Caco-2 (cell line): ENCODE data around the gene OR10K2. TPM values are rescaled to one million over a fixed set of nuclear protein-coding genes. Genes with fewer than 3 reads are reported as not detected.

Source experiments
- Bru-seq: library from RNA; stranded (reverse); fragments of 400-500 nt; gene quantifications from one replicate; lab custom pipeline; 2021; lab: Mats Ljungman, UMichigan
- BruChase-seq, 2 experiments: library from RNA; stranded (reverse); fragments of 400-500 nt; gene quantifications; one replicate each; lab custom pipeline; 2021; lab: Mats Ljungman, UMichigan
- BruUV-seq: library from RNA; stranded (reverse); fragments of 400-500 nt; replicated peaks from 2 replicates; lab custom pipeline; 2021; lab: Mats Ljungman, UMichigan
- CTCF ChIA-PET: fragments of 300-600 bp; sonication (Branson Sonifier 250); formaldehyde crosslinking; loops from one replicate; lab custom pipeline; 2022; ENCODE audit warnings: antibody characterized with exemption; lab: Charles Lee
- POLR2A ChIA-PET: fragments of 300-600 bp; sonication (Branson Sonifier 250); formaldehyde crosslinking; loops from one replicate; lab custom pipeline; 2022; ENCODE audit warnings: antibody characterized with exemption; lab: Charles Lee
- DNase-seq, 2 experiments: peaks; one replicate each; pipeline versions ENCODE4 v3.0.0 to v3.0.0-alpha.2; 2020 to 2022
- H3K27me3 ChIP-seq: replicated peaks from 2 replicates; pipeline ENCODE4 v1.6.0; 2011; ENCODE audit warnings: low read length; ENCODE audit not compliant: control insufficient read depth, insufficient read depth
- H3K36me3 ChIP-seq: 2 replicates; pipeline ENCODE4 v1.5.1; 2011; ENCODE audit warnings: low read length; ENCODE audit not compliant: control insufficient read depth, insufficient read depth
- H3K4me1 ChIP-seq: fragments of 250-450 bp; sonication (Bioruptor Pico); 2 replicates; pipeline ENCODE4 v1.5.1; 2020; ENCODE audit warnings: mild to moderate bottlenecking
- H3K4me3 ChIP-seq: 2 replicates; pipeline ENCODE4 v1.5.1; 2011; ENCODE audit warnings: low read depth, mild to moderate bottlenecking, control low read depth, low read length
- H3K9me3 ChIP-seq: fragments of 250-450 bp; sonication (Bioruptor Pico); 2 replicates; pipeline ENCODE4 v1.5.1; 2020; ENCODE audit warnings: mild to moderate bottlenecking, moderate library complexity
- H3K27ac Mint-ChIP-seq: one replicate; pipeline ENCODE4 v1.8.0; 2022; ENCODE audit warnings: mixed read lengths; ENCODE audit not compliant: unreplicated experiment
- H3K27me3 Mint-ChIP-seq: one replicate; pipeline ENCODE4 v1.8.0; 2022; ENCODE audit warnings: mixed read lengths; ENCODE audit not compliant: insufficient read depth, unreplicated experiment
- H3K36me3 Mint-ChIP-seq: one replicate; pipeline ENCODE4 v1.8.0; 2022; ENCODE audit warnings: mild to moderate bottlenecking, mixed read lengths; ENCODE audit not compliant: insufficient read depth, unreplicated experiment
- H3K4me1 Mint-ChIP-seq: one replicate; pipeline ENCODE4 v1.8.0; 2022; ENCODE audit warnings: low read depth, mixed read lengths; ENCODE audit not compliant: unreplicated experiment
- H3K4me3 Mint-ChIP-seq: one replicate; pipeline ENCODE4 v1.8.0; 2022; ENCODE audit warnings: mild to moderate bottlenecking, moderate library complexity, mixed read lengths; ENCODE audit not compliant: unreplicated experiment
- H3K9me3 Mint-ChIP-seq: one replicate; pipeline ENCODE4 v1.8.0; 2022; ENCODE audit warnings: mixed read lengths; ENCODE audit not compliant: unreplicated experiment
- intact Hi-C: fragments of 100-400 bp; cut with micrococcal nuclease; formaldehyde crosslinking; loops from one replicate; pipeline ENCODE4 v1.10.0; 2022; ENCODE audit not compliant: unreplicated experiment
- long read RNA-seq: library from polyadenylated mRNA; stranded (forward); transcript quantifications from one replicate; pipeline ENCODE4 v2.0.0, GENCODE V29; 2022
- total RNA-seq: library from RNA; stranded (reverse); gene quantifications from 2 replicates; pipeline ENCODE4 v1.2.3, GENCODE V29; 2022
- TF ChIP-seq, protein P1 (sequence below), 2 experiments: fragments of 200-600 bp in 1 of 2; IDR thresholded peaks; 1 replicate in 1 of 2; 2 replicates in 1 of 2; pipeline versions ENCODE4 v1.5.1 to v1.8.0; 2011 to 2022; ENCODE audit warnings: antibody characterized with exemption in 1 of 2, control low read depth in 1 of 2, inconsistent platforms in 1 of 2, low read depth in 1 of 2, low read length in 1 of 2, mild to moderate bottlenecking in 1 of 2, moderate library complexity in 1 of 2; ENCODE audit not compliant: insufficient read depth in 1 of 2, severe bottlenecking in 1 of 2, unreplicated experiment in 1 of 2

OR10K2 gene, protein sequence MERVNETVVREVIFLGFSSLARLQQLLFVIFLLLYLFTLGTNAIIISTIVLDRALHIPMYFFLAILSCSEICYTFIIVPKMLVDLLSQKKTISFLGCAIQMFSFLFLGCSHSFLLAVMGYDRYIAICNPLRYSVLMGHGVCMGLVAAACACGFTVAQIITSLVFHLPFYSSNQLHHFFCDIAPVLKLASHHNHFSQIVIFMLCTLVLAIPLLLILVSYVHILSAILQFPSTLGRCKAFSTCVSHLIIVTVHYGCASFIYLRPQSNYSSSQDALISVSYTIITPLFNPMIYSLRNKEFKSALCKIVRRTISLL
- total RNA-seq (not detected in 2 replicates), Bru-seq, nascent RNA (not detected), BruChase-seq, experiment 1, labeled RNA remaining after a 2-hour chase (not detected), BruChase-seq, experiment 2, labeled RNA remaining after a 6-hour chase (not detected)
- long read RNA-seq, result 0 reads

GRCh38 chr1:158426137-158426536 is at the start of gene OR10K2:
Gene OR10K2, minus strand, starts transcription at chr1:158426237. Its CDS starts 5,371 bp downstream, at chr1:158420866.
- no peak within 1 kb of the TSS for H3K4me3 ChIP-seq
- no peaks in the 10 kb centered on the region for H3K4me1 ChIP-seq
- CTCF ChIA-PET, result no interaction called here
- intact Hi-C loops, result no loop called here
- no peaks in the 10 kb centered on the region for H3K9me3 ChIP-seq
- Mint-ChIP-seq H3K9me3 (no peaks in the 10 kb centered on the region), H3K27me3 (no peaks in the 10 kb centered on the region), H3K4me3 (no peak within 1 kb of the TSS), H3K36me3 (no peaks in the 10 kb centered on the region), H3K4me1 (no peaks in the 10 kb centered on the region), H3K27ac (no peak within 1 kb of the TSS)
- no peaks in the 10 kb centered on the region for H3K27me3 ChIP-seq
- POLR2A ChIA-PET, result no interaction called here
- no peaks in the 10 kb centered on the region for H3K36me3 ChIP-seq
- DNase-seq, result no peak
- no TSS peak for BruUV-seq
- TF ChIP-seq, protein P1, sequence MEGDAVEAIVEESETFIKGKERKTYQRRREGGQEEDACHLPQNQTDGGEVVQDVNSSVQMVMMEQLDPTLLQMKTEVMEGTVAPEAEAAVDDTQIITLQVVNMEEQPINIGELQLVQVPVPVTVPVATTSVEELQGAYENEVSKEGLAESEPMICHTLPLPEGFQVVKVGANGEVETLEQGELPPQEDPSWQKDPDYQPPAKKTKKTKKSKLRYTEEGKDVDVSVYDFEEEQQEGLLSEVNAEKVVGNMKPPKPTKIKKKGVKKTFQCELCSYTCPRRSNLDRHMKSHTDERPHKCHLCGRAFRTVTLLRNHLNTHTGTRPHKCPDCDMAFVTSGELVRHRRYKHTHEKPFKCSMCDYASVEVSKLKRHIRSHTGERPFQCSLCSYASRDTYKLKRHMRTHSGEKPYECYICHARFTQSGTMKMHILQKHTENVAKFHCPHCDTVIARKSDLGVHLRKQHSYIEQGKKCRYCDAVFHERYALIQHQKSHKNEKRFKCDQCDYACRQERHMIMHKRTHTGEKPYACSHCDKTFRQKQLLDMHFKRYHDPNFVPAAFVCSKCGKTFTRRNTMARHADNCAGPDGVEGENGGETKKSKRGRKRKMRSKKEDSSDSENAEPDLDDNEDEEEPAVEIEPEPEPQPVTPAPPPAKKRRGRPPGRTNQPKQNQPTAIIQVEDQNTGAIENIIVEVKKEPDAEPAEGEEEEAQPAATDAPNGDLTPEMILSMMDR (IDR thresholded peaks at IDR 0.05; ENCODE audit: insufficient read depth in 1 of 2, low read depth in 1 of 2, low read length in 1 of 2, severe bottlenecking in 1 of 2, unreplicated experiment in 1 of 2), result no peak

DNA sequence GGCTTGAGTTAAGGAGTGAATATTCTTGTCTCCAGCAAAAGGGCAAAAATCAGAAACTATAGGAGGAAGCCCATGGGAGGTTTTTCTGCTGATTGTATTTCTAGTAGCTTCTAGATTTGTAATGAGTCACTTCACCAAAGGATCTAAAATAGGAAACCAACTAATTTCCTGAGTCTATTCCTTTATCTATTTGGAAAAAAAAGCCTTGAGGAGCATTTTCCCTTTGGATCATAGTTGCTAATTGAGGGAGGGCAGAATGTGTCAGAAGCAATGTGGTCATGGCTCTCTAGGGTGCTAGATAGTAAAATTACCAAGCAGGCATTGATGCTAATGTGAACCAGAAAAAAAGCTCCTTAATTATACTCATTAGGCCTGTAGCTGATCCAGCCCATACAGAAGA is 45.9 kb upstream of the OR10K2 start, which contains the start of gene OR10R2:
Gene OR10R2, plus strand, starts transcription at position 301 of the 400 bp plus-strand sequence. CDS start 106 bp downstream, outside the sequence.
- Histone ChIP-seq H3K9me3 (no peaks in the 10 kb centered on the region), H3K4me3 (no peak within 1 kb of the TSS), H3K4me1 (no peaks in the 10 kb centered on the region), H3K36me3 (no peaks in the 10 kb centered on the region), H3K27me3 (no peaks in the 10 kb centered on the region)
- DNase-seq, result no peak
- H3K9me3 Mint-ChIP-seq, result no peaks in the 10 kb centered on the region
- intact Hi-C loops, result no loop called here
- H3K27ac Mint-ChIP-seq, result no peak within 1 kb of the TSS
- H3K4me1 Mint-ChIP-seq, result no peaks in the 10 kb centered on the region
- no peaks in the 10 kb centered on the region for H3K36me3 Mint-ChIP-seq
- CTCF ChIA-PET, result no interaction called here
- no peak within 1 kb of the TSS for H3K4me3 Mint-ChIP-seq
- no peaks in the 10 kb centered on the region for H3K27me3 Mint-ChIP-seq
- TF ChIP-seq, protein P1 (IDR thresholded peaks at IDR 0.05; ENCODE audit: insufficient read depth in 1 of 2, low read depth in 1 of 2, low read length in 1 of 2, severe bottlenecking in 1 of 2, unreplicated experiment in 1 of 2), result no peak
- POLR2A ChIA-PET, result no interaction called here
- BruUV-seq, result no TSS peak

- intact Hi-C loops, result no loop called here
- H3K4me1 Mint-ChIP-seq, result no peaks in the 10 kb centered on the region
- peaks cover 10% of the 10 kb centered on the region for H3K27me3 Mint-ChIP-seq
- H3K9me3 Mint-ChIP-seq, result no peaks in the 10 kb centered on the region
- ChIA-PET POLR2A (no interaction called here), CTCF (no interaction called here)
- H3K4me1 ChIP-seq, result no peaks in the 10 kb centered on the region
- TF ChIP-seq, protein P1 (IDR thresholded peaks at IDR 0.05; ENCODE audit: insufficient read depth in 1 of 2, low read depth in 1 of 2, low read length in 1 of 2, severe bottlenecking in 1 of 2, unreplicated experiment in 1 of 2), result no peak
- H3K36me3 Mint-ChIP-seq, result no peaks in the 10 kb centered on the region
- H3K27me3 ChIP-seq, result no peaks in the 10 kb centered on the region
- no peak for DNase-seq
- no peaks in the 10 kb centered on the region for H3K36me3 ChIP-seq
- no peak within 1 kb of the TSS for H3K4me3 ChIP-seq
- H3K9me3 ChIP-seq, result no peaks in the 10 kb centered on the region
- BruUV-seq, result no TSS peak
- H3K27ac Mint-ChIP-seq, result no peak within 1 kb of the TSS
- H3K4me3 Mint-ChIP-seq, result no peak within 1 kb of the TSS
These were observed 35.5 kb upstream of the OR10K2 start, which contains the start of gene OR10K1 for GRCh38 chr1:158461534-158461933. Gene OR10K1, plus strand, starts transcription at chr1:158461834. Its CDS starts 3,728 bp downstream, at chr1:158465562.
